HEK293T (cell line): Measurements from ENCODE around the gene MRPL23.

ENCODE experiments used
- CTCF ChIA-PET: fragments of 350-600 bp; formaldehyde crosslinking; extraction: SDS; loops from one replicate; lab custom pipeline; 2021; ENCODE audit warnings: antibody characterized with exemption, inconsistent platforms; lab: Yijun Ruan, JAX
- POLR2A ChIA-PET: fragments of 350-600 bp; formaldehyde crosslinking; extraction: SDS; loops from one replicate; lab custom pipeline; 2020; ENCODE audit warnings: antibody characterized with exemption, inconsistent platforms; lab: Yijun Ruan, JAX
- DNase-seq: peaks from one replicate; pipeline ENCODE4 v3.0.0; 2012; ENCODE audit warnings: mixed read lengths; ENCODE audit errors: extremely low spot score
- ARNT ChIP-seq: fragments of 450-650 bp; IDR thresholded peaks from 2 replicates; pipeline ENCODE4 v1.6.1; 2017; ENCODE audit warnings: mild to moderate bottlenecking
- BHLHE40 ChIP-seq: fragments of 450-650 bp; IDR thresholded peaks from 2 replicates; pipeline ENCODE4 v1.6.1; 2016; ENCODE audit warnings: mild to moderate bottlenecking, moderate library complexity, borderline replicate concordance
- CTBP1 ChIP-seq: fragments of 450-650 bp; IDR thresholded peaks from 2 replicates; pipeline ENCODE4 v1.6.1; 2016; ENCODE audit warnings: borderline replicate concordance
- ELF4 ChIP-seq: fragments of 450-650 bp; IDR thresholded peaks from 2 replicates; pipeline ENCODE4 v1.6.1; 2017; ENCODE audit warnings: antibody characterized with exemption
- FOXA1 ChIP-seq: fragments of 450-650 bp; IDR thresholded peaks from 2 replicates; pipeline ENCODE4 v1.6.1; 2016; ENCODE audit warnings: mild to moderate bottlenecking
- FOXK2 ChIP-seq: fragments of 450-650 bp; IDR thresholded peaks from 2 replicates; pipeline ENCODE4 v1.6.1; 2016; ENCODE audit warnings: mild to moderate bottlenecking
- FOXM1 ChIP-seq: fragments of 450-650 bp; IDR thresholded peaks from 2 replicates; pipeline ENCODE4 v1.6.1; 2017; ENCODE audit warnings: mild to moderate bottlenecking, borderline replicate concordance
- HDGF ChIP-seq: fragments of 450-650 bp; IDR thresholded peaks from 2 replicates; pipeline ENCODE4 v1.6.1; 2017; ENCODE audit warnings: antibody characterized with exemption, borderline replicate concordance
- L3MBTL2 ChIP-seq: fragments of 450-650 bp; conservative IDR thresholded peaks from 2 replicates; pipeline ENCODE4 v1.6.1; 2016; ENCODE audit warnings: mild to moderate bottlenecking
- LEF1 ChIP-seq: fragments of 450-650 bp; IDR thresholded peaks from 2 replicates; pipeline ENCODE4 v1.6.1; 2017; ENCODE audit warnings: mild to moderate bottlenecking, borderline replicate concordance
- NFRKB ChIP-seq: fragments of 450-650 bp; IDR thresholded peaks from 2 replicates; pipeline ENCODE4 v1.6.1; 2016; ENCODE audit warnings: mild to moderate bottlenecking, moderate library complexity
- PKNOX1 ChIP-seq: fragments of 450-650 bp; IDR thresholded peaks from 2 replicates; pipeline ENCODE4 v1.6.1; 2016
- SP1 ChIP-seq: fragments of 450-650 bp; IDR thresholded peaks from 2 replicates; pipeline ENCODE4 v1.6.1; 2017
- SUZ12 ChIP-seq: fragments of 450-650 bp; IDR thresholded peaks from 2 replicates; pipeline ENCODE4 v1.6.1; 2016; ENCODE audit warnings: mild to moderate bottlenecking
- TARDBP ChIP-seq: fragments of 450-650 bp; IDR thresholded peaks from 2 replicates; pipeline ENCODE4 v1.6.1; 2016
- ZNF384 ChIP-seq: fragments of 450-650 bp; IDR thresholded peaks from 2 replicates; pipeline ENCODE4 v1.6.1; 2016

The MRPL23 gene

GRCh38 chr11:1924646-1925372, 22.3 kb upstream of the MRPL23 start:
- TF ChIP-seq L3MBTL2, result no peak
- TF ChIP-seq NFRKB, result no peak
- TF ChIP-seq FOXA1, result no peak
- TF ChIP-seq SUZ12, result no peak
- TF ChIP-seq CTBP1, result no peak
- no peak for TF ChIP-seq HDGF
- no peak for TF ChIP-seq ARNT
- TF ChIP-seq FOXM1, result no peak
- no peak for TF ChIP-seq BHLHE40
- TF ChIP-seq PKNOX1, result no peak
- no peak for TF ChIP-seq SP1
- no peak for TF ChIP-seq ZNF384
- no peak for TF ChIP-seq LEF1
- TF ChIP-seq TARDBP, result no peak
- no peak for TF ChIP-seq ELF4
- no peak for TF ChIP-seq FOXK2
- ChIA-PET CTCF (no interaction called here), POLR2A (no interaction called here)
- DNase-seq, result no peak

GRCh38 chr11:1925373-1926155, 21.6 kb upstream of the MRPL23 start:
- ChIA-PET CTCF (no interaction called here), POLR2A (no interaction called here)
- no peak for DNase-seq
- TF ChIP-seq ZNF384 (no peak), BHLHE40 (no peak), NFRKB (no peak)

- POLR2A ChIA-PET, result no interaction called here
- no peak for DNase-seq
- TF ChIP-seq LEF1 (no peak), CTBP1 (no peak), TARDBP (no peak), FOXA1 (no peak), NFRKB (no peak), L3MBTL2 (no peak)
- CTCF ChIA-PET, result interaction anchor here (1.0 kb wide), 1 partner anchor 69 kb away, joined by 3 read pairs; no protein-coding TSS in a partner anchor
These were observed 20.7 kb upstream of the MRPL23 start for GRCh38 chr11:1926156-1927025.

- POLR2A ChIA-PET, result no interaction called here
- no peak for TF ChIP-seq CTBP1
- no peak for TF ChIP-seq ARNT
- TF ChIP-seq FOXA1, result no peak
- no peak for TF ChIP-seq SP1
- no peak for TF ChIP-seq LEF1
- no peak for TF ChIP-seq L3MBTL2
- TF ChIP-seq SUZ12, result no peak
- TF ChIP-seq ELF4, result no peak
- TF ChIP-seq NFRKB, result no peak
- no peak for TF ChIP-seq HDGF
- TF ChIP-seq FOXK2, result no peak
- no peak for TF ChIP-seq TARDBP
- no peak for TF ChIP-seq BHLHE40
- no peak for DNase-seq
- CTCF ChIA-PET, result interaction anchor here (1.0 kb wide), 1 partner anchor 70 kb away, joined by 3 read pairs; no protein-coding TSS in a partner anchor
These were observed 19.9 kb upstream of the MRPL23 start for GRCh38 chr11:1927026-1927847.

GRCh38 chr11:1927848-1928469, 19.2 kb upstream of the MRPL23 start:
- POLR2A ChIA-PET, result no interaction called here
- TF ChIP-seq SUZ12 (no peak), NFRKB (no peak), HDGF (no peak), L3MBTL2 (no peak), LEF1 (no peak), FOXM1 (no peak), FOXA1 (no peak), BHLHE40 (no peak), ZNF384 (no peak), CTBP1 (no peak), ELF4 (no peak), PKNOX1 (no peak)
- CTCF ChIA-PET, result interaction anchor here (1.0 kb wide), 1 partner anchor 70 kb away, joined by 3 read pairs; no protein-coding TSS in a partner anchor
- DNase-seq, result no peak
